ENCODE data around the gene BLOC1S4. TPM values are rescaled to one million over a fixed set of nuclear protein-coding genes. Genes with fewer than 3 reads are reported as not detected.

BLOC1S4 gene
- total and polyA plus RNA-seq, 4 donors: 4.9 to 7.7 (median 5.4) TPM

DNA sequence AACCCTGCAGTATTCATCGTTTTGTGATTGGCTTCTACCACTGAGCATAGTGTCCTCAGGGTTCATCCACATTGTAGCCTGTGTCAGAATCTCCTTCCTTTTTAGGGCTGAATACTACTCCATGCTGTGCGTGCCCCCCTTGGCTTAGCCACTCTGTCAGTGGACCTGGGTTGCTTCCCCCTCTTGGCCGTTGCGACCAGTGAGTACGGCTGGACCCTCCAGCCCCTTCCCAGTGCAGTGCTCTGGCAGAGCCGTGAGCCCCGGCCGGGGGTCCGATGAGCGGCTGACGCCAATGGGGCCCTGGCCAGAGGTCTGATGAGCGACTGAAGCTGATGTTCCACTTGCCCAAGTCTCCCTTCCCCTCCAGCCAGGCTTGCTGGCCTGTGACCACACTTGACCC is 6.9 kb downstream of the BLOC1S4 start:
- 97% methylated on average over 12 of the region's 12 CpGs for WGBS
- peaks cover 0 to 11% (median 4%) of the 10 kb centered on the region in 4 donors for H3K4me1 ChIP-seq (ENCODE audit: control insufficient read depth in 4 of 4, insufficient read depth in 4 of 4, low read length in 3 of 4)
- no peak overlapping the region for H3K27ac ChIP-seq (ENCODE audit: low read depth in 1 of 2, low read length in 2 of 2)
- H3K36me3 ChIP-seq (ENCODE audit: control insufficient read depth in 4 of 4, insufficient read depth in 3 of 4, low read depth in 1 of 4, low read length in 3 of 4): no peaks in the 10 kb centered on the region
- no peak for TF ChIP-seq REST (IDR thresholded peaks at IDR 0.05)
- TF ChIP-seq, protein P1, sequence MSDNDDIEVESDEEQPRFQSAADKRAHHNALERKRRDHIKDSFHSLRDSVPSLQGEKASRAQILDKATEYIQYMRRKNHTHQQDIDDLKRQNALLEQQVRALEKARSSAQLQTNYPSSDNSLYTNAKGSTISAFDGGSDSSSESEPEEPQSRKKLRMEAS (IDR thresholded peaks at IDR 0.05): no peak
- no peak for TF ChIP-seq GABPA (IDR thresholded peaks at IDR 0.05 in 1 of 2, conservative IDR thresholded peaks at IDR 0.05 in 1 of 2)
- TF ChIP-seq FOXA2 (IDR thresholded peaks at IDR 0.05): no peak
- TF ChIP-seq RXRA (IDR thresholded peaks at IDR 0.05): no peak
- no peak for TF ChIP-seq YY1 (IDR thresholded peaks at IDR 0.05)
- TF ChIP-seq ATF3 (IDR thresholded peaks at IDR 0.05): no peak
- no peak for TF ChIP-seq HNF4A (conservative IDR thresholded peaks at IDR 0.05)
- TF ChIP-seq NR2F2 (IDR thresholded peaks at IDR 0.05): no peak
- TF ChIP-seq SP1 (IDR thresholded peaks at IDR 0.05): no peak
- TF ChIP-seq FOXA1 (IDR thresholded peaks at IDR 0.05): no peak
- no peak overlapping the region for H3K9ac ChIP-seq (ENCODE audit: low read depth in 1 of 2, low read length in 2 of 2)
- no peaks in the 10 kb centered on the region for H3K9me3 ChIP-seq (ENCODE audit: control insufficient read depth in 4 of 4, low read length in 3 of 4)
- DNase-seq (ENCODE audit: low spot score): no peak
- H3K4me3 ChIP-seq (ENCODE audit: low read depth in 1 of 3, low read length in 3 of 3): no peak overlapping the region
- no peaks in the 10 kb centered on the region for H3K27me3 ChIP-seq (ENCODE audit: control insufficient read depth in 4 of 4, insufficient read depth in 4 of 4, low read length in 3 of 4)

DNA sequence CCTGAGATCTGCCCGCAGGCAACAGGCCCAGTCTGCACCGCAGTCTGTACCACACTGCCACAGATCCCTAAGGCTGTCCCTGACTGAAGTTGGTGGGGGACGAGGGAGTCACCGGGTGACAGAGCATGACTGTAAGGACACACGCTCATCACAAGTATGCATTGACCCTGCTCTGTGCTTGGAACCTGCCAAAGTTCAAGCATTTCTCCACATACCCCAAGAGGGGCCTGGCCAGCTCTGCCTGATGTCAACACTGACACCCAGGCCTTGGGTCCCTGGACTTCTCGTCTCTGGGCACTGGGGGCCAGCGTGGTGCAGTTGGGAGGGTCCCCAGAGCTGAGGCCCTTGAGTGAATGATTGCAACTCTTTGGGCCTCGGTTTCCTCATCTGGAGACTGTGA is 7.9 kb downstream of the BLOC1S4 start:
- Histone ChIP-seq H3K27ac (ENCODE audit: low read depth in 1 of 2, low read length in 2 of 2) (no peak overlapping the region), H3K9ac (ENCODE audit: low read depth in 1 of 2, low read length in 2 of 2) (no peak overlapping the region), H3K4me1 (ENCODE audit: control insufficient read depth in 4 of 4, insufficient read depth in 4 of 4, low read length in 3 of 4) (peaks cover 3 to 17% (median 12%) of the 10 kb centered on the region in 4 donors), H3K36me3 (ENCODE audit: control insufficient read depth in 4 of 4, insufficient read depth in 3 of 4, low read depth in 1 of 4, low read length in 3 of 4) (no peaks in the 10 kb centered on the region), H3K4me3 (ENCODE audit: low read depth in 1 of 3, low read length in 3 of 3) (no peak overlapping the region), H3K9me3 (ENCODE audit: control insufficient read depth in 4 of 4, low read length in 3 of 4) (no peaks in the 10 kb centered on the region), H3K27me3 (ENCODE audit: control insufficient read depth in 4 of 4, insufficient read depth in 4 of 4, low read length in 3 of 4) (no peaks in the 10 kb centered on the region)
- DNase-seq (ENCODE audit: low spot score): no peak
- TF ChIP-seq FOXA2 (IDR thresholded peaks at IDR 0.05) (no peak), ATF3 (IDR thresholded peaks at IDR 0.05) (no peak), NR2F2 (IDR thresholded peaks at IDR 0.05) (no peak)
- 91% methylated on average over 8 of the region's 8 CpGs for whole genome bisulfite sequencing

DNA sequence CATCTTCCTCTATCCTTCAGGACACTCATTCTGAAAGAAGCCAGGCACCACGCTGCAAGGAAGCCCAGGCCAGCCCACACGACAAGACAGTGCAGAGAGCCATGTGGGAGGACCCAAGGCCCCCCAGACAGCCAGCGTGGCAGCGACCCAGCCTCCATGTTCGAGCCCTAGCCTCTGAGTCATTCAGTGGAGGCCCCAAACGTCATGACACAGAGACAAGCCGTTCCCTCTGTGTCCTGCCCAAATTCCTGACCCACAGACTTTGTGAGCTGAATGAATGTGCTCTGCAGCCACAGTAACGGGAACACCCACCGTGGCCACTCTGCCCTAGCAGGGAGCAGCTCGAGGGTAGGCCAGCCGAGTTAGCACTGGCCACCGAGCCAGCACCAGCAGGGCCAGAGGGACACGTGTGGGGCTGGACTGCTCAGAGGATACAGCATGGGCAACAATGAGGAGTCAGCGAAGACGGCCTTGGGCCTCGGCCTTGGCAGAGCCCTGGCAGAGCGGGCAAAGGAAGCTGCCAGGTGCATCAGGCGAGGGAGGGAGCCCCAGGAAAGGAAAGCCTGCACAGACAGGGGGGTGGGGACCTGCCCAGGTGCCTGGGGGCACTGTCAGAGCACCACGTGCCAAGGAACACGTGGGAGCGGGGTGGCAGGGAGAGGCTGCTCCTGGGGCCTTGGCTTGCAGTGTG is 8.6 kb downstream of the BLOC1S4 start:
- no peak for DNase-seq (ENCODE audit: low spot score)
- H3K27me3 ChIP-seq (ENCODE audit: control insufficient read depth in 4 of 4, insufficient read depth in 4 of 4, low read length in 3 of 4): no peaks in the 10 kb centered on the region
- TF ChIP-seq, protein P1 (IDR thresholded peaks at IDR 0.05): no peak
- no peak for TF ChIP-seq JUND (IDR thresholded peaks at IDR 0.05)
- TF ChIP-seq, protein P2, sequence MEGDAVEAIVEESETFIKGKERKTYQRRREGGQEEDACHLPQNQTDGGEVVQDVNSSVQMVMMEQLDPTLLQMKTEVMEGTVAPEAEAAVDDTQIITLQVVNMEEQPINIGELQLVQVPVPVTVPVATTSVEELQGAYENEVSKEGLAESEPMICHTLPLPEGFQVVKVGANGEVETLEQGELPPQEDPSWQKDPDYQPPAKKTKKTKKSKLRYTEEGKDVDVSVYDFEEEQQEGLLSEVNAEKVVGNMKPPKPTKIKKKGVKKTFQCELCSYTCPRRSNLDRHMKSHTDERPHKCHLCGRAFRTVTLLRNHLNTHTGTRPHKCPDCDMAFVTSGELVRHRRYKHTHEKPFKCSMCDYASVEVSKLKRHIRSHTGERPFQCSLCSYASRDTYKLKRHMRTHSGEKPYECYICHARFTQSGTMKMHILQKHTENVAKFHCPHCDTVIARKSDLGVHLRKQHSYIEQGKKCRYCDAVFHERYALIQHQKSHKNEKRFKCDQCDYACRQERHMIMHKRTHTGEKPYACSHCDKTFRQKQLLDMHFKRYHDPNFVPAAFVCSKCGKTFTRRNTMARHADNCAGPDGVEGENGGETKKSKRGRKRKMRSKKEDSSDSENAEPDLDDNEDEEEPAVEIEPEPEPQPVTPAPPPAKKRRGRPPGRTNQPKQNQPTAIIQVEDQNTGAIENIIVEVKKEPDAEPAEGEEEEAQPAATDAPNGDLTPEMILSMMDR (IDR thresholded peaks at IDR 0.05; ENCODE audit: low read depth, low read length, missing input control): no peak
- no peak for TF ChIP-seq SP1 (IDR thresholded peaks at IDR 0.05)
- TF ChIP-seq RAD21 (IDR thresholded peaks at IDR 0.05): no peak
- no peak for TF ChIP-seq REST (IDR thresholded peaks at IDR 0.05)
- TF ChIP-seq HNF4G (IDR thresholded peaks at IDR 0.05): no peak
- no peak for TF ChIP-seq GABPA (IDR thresholded peaks at IDR 0.05 in 1 of 2, conservative IDR thresholded peaks at IDR 0.05 in 1 of 2)
- H3K4me3 ChIP-seq (ENCODE audit: low read depth in 1 of 3, low read length in 3 of 3): no peak overlapping the region
- no peaks in the 10 kb centered on the region for H3K36me3 ChIP-seq (ENCODE audit: control insufficient read depth in 4 of 4, insufficient read depth in 3 of 4, low read depth in 1 of 4, low read length in 3 of 4)
- no peak overlapping the region for H3K27ac ChIP-seq (ENCODE audit: low read depth in 1 of 2, low read length in 2 of 2)
- 86% methylated on average over 21 of the region's 21 CpGs for WGBS
- H3K4me1 ChIP-seq (ENCODE audit: control insufficient read depth in 4 of 4, insufficient read depth in 4 of 4, low read length in 3 of 4): peaks cover 6 to 24% (median 18%) of the 10 kb centered on the region in 4 donors
- H3K9me3 ChIP-seq (ENCODE audit: control insufficient read depth in 4 of 4, low read length in 3 of 4): no peaks in the 10 kb centered on the region
- H3K9ac ChIP-seq (ENCODE audit: low read depth in 1 of 2, low read length in 2 of 2): no peak overlapping the region
